Suprapubic skin (tissue), 4 donors: Measurements from ENCODE around the gene LDLRAD2.

ENCODE experiments used
- CTCF ChIP-seq, 2 donors: fragments of 200-600 bp in 1 of 2; fragments of 450-650 bp in 1 of 2; sonication (generic) in 1 of 2; IDR thresholded peaks; one replicate each; pipeline ENCODE4 v1.5.1; 2016 to 2019; ENCODE audit warnings: antibody characterized with exemption in 2 of 2, mild to moderate bottlenecking in 1 of 2, moderate library complexity in 1 of 2
- POLR2A ChIP-seq, 2 donors: fragments of 450-650 bp; IDR thresholded peaks; one replicate each; pipeline ENCODE4 v1.6.1; 2017; ENCODE audit warnings: antibody characterized with exemption in 2 of 2, mild to moderate bottlenecking in 2 of 2, moderate library complexity in 2 of 2
- POLR2AphosphoS5 ChIP-seq, 3 donors: sonication (generic); formaldehyde crosslinking; IDR thresholded peaks; one replicate each; pipeline ENCODE4 v1.6.1; 2017; ENCODE audit warnings: antibody characterized with exemption in 3 of 3

GRCh38 chr1:21829294-21829693 is 17.2 kb downstream of the LDLRAD2 start:
- TF ChIP-seq CTCF (IDR thresholded peaks at IDR 0.05) (no peak), POLR2AphosphoS5 (IDR thresholded peaks at IDR 0.05) (no peak), POLR2A (IDR thresholded peaks at IDR 0.05) (no peak)
